Activated T-cell treated with anti-CD3 and anti-CD28 coated beads, Interleukin-2, amount 50 U/mL, for 4 hours (primary cell): Measurements from ENCODE around the gene SAP30L. TPM values are rescaled to one million over a fixed set of nuclear protein-coding genes. Genes with fewer than 3 reads are reported as not detected.

Experiments used
- ATAC-seq, 2 donors: fragments of 200-7000 bp; cut with Tn5 transposase; one replicate each; pipeline ENCODE4 v1.10.0; 2021
- DNase-seq: peaks from one replicate; pipeline ENCODE4 v3.0.0-alpha.2; 2020
- H3K27me3 Mint-ChIP-seq: one replicate; pipeline ENCODE4 v1.8.0; 2021; ENCODE audit warnings: low read depth, mixed read lengths
- H3K36me3 Mint-ChIP-seq: one replicate; pipeline ENCODE4 v1.8.0; 2022; ENCODE audit warnings: mixed read lengths; ENCODE audit not compliant: insufficient read depth
- H3K4me1 Mint-ChIP-seq: one replicate; pipeline ENCODE4 v1.8.0; 2021; ENCODE audit warnings: low read depth, mixed read lengths
- H3K4me3 Mint-ChIP-seq: one replicate; pipeline ENCODE4 v1.8.0; 2021; ENCODE audit warnings: mild to moderate bottlenecking, moderate library complexity, mixed read lengths
- H3K9me3 Mint-ChIP-seq: one replicate; pipeline ENCODE4 v1.8.0; 2021; ENCODE audit warnings: mixed read lengths
- total RNA-seq, 3 donors: library from RNA; stranded (reverse); gene quantifications; one replicate each; pipeline ENCODE4 v1.2.1, GENCODE V29; 2021

SAP30L gene
- total RNA-seq, 3 donors from 2014 or later = 22.5 to 27.0 (median 24.0) TPM

DNA sequence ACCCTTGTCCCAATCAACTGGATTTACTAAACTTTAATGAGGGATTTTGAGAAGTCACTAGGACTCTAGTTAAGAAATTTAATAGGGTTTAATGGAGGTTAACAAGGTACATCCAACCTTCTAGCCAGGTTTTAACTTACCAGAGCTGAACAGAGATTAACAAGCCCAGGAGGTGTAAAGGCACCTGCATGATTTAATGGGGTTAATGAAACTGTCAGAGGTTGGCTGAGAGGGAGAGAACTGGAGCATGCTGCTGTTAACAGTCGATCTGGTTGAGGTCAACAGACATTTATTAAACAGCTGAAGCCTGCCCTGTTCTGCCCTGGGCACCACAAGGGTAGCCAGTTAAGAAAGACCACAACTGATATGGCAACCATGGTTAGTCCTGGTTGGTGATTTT is 18.6 kb downstream of the SAP30L start:
- H3K4me1 Mint-ChIP-seq = no peaks in the 10 kb centered on the region
- ATAC-seq = no peak
- no peak for DNase-seq
- H3K4me3 Mint-ChIP-seq = no peak overlapping the region
- peaks cover 2% of the 10 kb centered on the region for H3K36me3 Mint-ChIP-seq
- H3K9me3 Mint-ChIP-seq = no peaks in the 10 kb centered on the region
- peaks cover 14% of the 10 kb centered on the region for H3K27me3 Mint-ChIP-seq

DNA sequence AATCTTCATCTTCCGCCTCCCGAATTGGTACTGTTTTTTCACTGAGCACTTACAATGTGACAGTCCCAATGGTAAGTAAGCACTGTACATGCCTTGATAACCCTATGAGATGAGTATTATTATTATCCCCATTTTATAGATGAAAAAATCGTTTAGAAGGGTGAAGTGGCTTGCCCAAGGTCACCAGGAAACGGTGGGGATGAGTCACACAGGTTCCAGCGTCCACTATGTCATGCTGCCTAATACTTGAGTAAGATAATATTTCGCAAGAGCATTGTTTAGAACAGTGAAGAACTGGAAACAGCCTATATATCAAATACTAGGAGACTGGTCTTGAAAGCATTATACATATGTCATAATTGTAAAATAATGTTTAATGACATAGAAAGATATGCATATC is 19.4 kb downstream of the SAP30L start:
- DNase-seq (no peak), ATAC-seq (no peak)
- Mint-ChIP-seq H3K36me3 (peaks cover 2% of the 10 kb centered on the region), H3K4me3 (no peak overlapping the region), H3K9me3 (no peaks in the 10 kb centered on the region), H3K4me1 (no peaks in the 10 kb centered on the region), H3K27me3 (peaks cover 19% of the 10 kb centered on the region)

DNA sequence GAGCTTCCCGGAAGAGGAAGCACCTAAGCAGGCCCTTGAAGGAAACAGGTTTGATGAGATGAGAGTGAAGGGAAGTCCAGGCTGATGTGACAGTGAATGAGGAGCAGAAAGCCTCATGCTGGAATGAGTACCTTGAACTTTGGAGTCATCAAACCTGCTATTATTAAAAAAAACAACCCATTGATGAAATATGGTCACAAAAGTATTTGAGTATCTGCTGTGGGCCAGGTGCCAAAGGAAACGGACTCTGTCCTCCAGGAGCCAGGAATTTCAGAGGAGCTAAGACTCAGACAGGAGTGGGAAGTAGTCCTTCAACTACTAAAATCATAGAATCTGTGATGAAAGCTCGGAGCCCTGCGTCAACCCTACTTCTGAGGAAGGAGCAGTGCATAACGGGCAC is 20.4 kb downstream of the SAP30L start:
- H3K36me3 Mint-ChIP-seq = no peaks in the 10 kb centered on the region
- H3K9me3 Mint-ChIP-seq = no peaks in the 10 kb centered on the region
- ATAC-seq = no peak
- peaks cover 29% of the 10 kb centered on the region for H3K27me3 Mint-ChIP-seq
- no peak overlapping the region for H3K4me3 Mint-ChIP-seq
- peaks cover 3% of the 10 kb centered on the region for H3K4me1 Mint-ChIP-seq
- DNase-seq = no peak

DNA sequence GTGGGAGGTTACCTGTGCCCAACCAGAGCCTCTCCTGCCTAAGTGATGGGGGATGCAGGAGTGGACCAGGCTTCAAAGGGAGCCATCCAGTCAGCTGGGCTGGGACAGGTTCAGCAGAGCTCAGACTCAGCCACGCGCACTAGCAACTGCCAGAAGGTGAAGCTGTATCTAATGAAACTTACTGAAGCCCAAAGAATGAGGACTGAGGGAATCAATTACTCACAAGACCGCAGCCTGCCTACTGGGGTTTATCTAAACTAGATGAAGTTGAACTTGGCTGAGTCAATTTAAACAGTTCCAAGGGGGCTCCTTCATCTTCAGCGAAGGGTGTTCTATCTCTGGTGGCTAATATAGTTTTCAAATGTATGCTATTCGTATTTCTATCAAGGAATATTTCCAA is 20.9 kb downstream of the SAP30L start:
- H3K27me3 Mint-ChIP-seq = peaks cover 34% of the 10 kb centered on the region
- peaks cover 3% of the 10 kb centered on the region for H3K4me1 Mint-ChIP-seq
- ATAC-seq (no peak), DNase-seq (no peak)
- no peaks in the 10 kb centered on the region for H3K9me3 Mint-ChIP-seq
- no peak overlapping the region for H3K4me3 Mint-ChIP-seq
- H3K36me3 Mint-ChIP-seq = no peaks in the 10 kb centered on the region

DNA sequence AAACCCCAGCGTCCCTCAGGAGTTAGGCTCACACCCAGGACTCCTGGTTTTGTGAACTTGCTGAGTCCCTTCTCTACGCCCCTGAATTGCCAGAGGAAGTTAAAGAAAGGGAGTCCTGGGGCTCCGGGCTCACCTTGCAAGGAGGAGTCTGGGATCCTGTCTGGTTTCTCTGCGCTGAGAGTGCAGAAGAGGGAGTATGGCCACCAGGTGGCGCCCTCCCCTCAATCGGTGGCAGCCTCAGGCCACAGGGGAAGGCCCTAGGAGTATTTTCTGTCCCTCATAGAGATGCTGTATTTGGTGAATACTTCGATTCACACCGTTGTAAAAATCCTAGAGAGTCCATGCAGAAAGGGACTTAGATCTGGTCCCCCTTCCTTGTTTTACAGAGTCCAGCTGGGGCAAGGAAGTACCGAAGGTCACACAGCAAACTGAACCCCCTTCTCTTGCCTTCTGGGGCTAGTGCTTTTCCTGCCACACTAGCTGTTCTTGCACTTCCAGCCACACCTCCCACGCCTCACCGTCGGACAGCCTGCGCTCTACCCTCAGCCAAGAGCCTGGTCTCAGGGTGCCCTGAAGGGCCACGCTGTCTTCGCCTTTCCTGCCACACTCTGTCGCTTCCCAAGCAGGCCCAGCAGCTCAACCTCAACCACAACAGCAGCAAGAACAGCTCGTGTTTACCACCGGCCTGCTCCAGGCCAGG is 22.0 kb downstream of the SAP30L start:
- Mint-ChIP-seq H3K4me3 (no peak overlapping the region), H3K36me3 (no peaks in the 10 kb centered on the region), H3K4me1 (peaks cover 3% of the 10 kb centered on the region), H3K9me3 (no peaks in the 10 kb centered on the region), H3K27me3 (peaks cover 44% of the 10 kb centered on the region)
- ATAC-seq (peak; percentile 92 to 95), DNase-seq (peak; percentile 70)

DNA sequence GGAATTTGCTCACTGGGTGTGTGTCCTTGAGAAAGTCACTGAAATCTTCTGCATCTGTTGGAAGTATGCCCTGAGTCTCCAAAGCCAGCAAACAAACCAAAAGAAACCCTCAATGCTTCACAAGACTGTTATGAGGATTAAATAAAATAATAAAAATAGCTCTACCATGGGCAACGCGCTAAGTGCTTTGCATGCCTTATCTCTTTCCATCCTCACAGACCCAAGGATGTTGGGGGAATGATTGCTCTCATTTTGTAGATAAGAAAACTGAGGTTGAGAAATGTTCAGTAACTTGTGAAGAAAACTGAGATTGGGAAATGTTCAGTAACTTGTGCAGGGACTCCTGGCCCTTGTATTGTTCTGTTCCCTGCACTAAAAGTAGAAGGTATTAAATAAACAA is 24.3 kb downstream of the SAP30L start:
- ATAC-seq = no peak
- no peak for DNase-seq
- H3K4me3 Mint-ChIP-seq = no peak overlapping the region
- peaks cover 66% of the 10 kb centered on the region for H3K27me3 Mint-ChIP-seq
- H3K9me3 Mint-ChIP-seq = no peaks in the 10 kb centered on the region
- H3K36me3 Mint-ChIP-seq = no peaks in the 10 kb centered on the region
- peaks cover 24% of the 10 kb centered on the region for H3K4me1 Mint-ChIP-seq

DNA sequence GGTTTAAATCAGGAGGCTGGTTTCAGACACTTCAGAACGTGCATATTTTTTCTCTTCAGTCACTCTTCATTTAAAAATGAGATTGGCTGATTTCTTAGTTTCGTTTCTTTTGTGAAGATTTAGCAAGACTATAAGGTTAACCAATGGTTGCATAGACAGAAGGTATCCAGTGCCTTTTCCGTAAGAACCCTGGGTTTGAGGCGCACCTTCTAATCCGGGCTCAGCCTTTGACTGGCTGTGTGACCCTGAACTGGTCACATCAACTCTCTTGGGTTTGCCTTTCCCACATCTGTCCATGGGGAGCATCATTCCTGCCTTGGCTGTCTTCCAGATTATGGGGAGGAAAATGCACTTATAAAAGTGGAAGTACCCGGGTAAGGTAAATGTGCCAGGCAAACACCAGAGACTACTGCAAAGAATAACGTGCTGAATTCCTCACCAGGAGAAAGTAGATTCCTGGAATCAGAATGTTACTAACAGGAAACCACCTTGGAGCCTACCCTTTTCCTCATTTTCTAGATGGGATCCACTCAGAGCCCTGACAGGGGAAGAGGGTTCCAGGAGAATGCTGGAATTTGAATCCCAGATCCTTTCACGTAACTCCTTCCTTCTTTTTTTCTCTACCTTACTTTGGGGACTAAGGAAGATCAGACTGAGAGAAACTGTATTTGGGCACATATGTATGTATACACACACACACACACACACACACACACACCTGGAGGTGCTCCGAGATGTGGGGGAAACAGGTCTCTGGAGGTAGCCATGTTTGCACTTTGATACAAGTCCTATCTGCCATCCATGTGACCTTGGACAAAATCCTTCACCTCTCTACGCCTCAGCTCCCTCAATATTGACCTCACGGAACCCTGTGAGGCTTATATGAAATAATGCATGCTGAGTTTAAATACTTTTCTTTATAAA is 25.4 kb downstream of the SAP30L start:
- H3K4me3 Mint-ChIP-seq = no peak overlapping the region
- H3K4me1 Mint-ChIP-seq = peaks cover 31% of the 10 kb centered on the region
- H3K27me3 Mint-ChIP-seq = peaks cover 76% of the 10 kb centered on the region
- no peaks in the 10 kb centered on the region for H3K9me3 Mint-ChIP-seq
- DNase-seq (no peak), ATAC-seq (no peak)
- no peaks in the 10 kb centered on the region for H3K36me3 Mint-ChIP-seq

DNA sequence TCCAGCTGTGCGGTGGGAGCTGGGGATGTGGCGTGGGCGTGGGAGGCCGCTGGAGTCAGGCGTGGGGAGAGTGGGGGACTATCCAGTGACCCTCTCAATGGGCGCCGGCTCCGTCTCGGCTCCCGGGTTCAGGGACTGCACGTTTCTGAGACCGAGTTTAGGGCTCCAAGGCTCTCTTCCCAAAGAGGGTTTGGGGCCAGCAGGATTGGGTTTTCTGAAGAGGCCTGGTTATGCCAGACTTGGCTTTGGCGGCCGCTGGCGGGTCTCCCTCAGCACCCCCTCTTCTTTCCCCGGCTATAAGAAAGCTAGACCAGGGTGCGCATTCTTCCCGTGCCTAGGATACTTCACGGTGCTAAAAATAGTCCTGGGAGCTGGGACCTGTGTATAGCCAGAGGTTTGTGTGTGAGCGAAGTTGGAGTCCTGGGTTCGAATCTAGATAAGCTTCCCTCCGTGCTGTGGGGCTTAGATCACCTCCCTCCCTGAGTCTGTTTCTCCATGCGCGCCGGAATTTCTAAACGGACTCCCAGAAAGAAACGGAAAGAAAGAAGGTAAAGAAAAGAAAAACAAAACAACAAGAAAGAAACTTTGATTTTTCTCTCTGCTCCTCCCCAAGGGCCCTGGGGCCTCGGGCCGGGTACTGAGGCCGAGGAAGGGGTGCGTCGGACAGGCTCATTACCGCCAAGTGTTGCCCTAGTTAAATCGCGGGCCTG is 27.2 kb downstream of the SAP30L start:
- Mint-ChIP-seq H3K9me3 (no peaks in the 10 kb centered on the region), H3K4me3 (no peak overlapping the region), H3K27me3 (peaks cover 88% of the 10 kb centered on the region), H3K4me1 (peaks cover 46% of the 10 kb centered on the region), H3K36me3 (no peaks in the 10 kb centered on the region)
- DNase-seq (no peak), ATAC-seq (peak in 1 of 2 donors; percentile 25)

DNA sequence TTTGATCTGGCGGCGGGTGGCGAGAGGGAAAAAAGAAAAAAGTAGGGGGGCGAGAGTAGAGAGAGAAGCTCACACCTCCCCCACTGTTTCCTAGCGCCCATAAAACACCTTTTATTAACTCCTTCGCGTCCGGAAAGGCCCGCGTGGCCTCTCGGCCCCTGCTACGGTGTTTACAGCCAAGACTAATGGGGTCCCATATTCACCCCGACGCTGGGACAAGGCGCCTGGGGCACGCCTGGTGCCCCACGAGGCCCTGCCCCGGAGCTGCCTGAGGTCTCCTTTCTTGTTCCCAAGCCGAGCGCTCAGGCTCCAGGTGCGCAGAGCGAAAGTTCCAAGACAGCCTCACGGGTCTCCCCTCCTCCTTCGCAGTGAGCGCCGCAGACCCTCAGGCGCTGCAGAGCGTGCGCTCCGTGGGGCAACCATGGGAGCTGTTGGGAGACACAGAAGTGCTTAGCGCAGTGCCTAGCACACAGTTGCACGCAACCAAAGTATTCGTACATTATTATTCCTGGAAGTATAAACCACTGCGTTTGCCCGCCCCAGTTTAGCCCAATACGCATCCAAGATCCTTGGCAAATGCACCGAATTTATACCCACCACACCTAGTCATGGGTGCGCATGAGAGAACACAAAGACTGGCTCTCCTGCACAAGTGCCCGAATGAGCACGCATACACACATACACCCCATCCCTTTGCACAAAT is 27.9 kb downstream of the SAP30L start:
- Mint-ChIP-seq H3K4me1 (peaks cover 48% of the 10 kb centered on the region), H3K27me3 (peaks cover 87% of the 10 kb centered on the region), H3K36me3 (no peaks in the 10 kb centered on the region), H3K9me3 (no peaks in the 10 kb centered on the region), H3K4me3 (no peak overlapping the region)
- DNase-seq = no peak
- no peak for ATAC-seq

DNA sequence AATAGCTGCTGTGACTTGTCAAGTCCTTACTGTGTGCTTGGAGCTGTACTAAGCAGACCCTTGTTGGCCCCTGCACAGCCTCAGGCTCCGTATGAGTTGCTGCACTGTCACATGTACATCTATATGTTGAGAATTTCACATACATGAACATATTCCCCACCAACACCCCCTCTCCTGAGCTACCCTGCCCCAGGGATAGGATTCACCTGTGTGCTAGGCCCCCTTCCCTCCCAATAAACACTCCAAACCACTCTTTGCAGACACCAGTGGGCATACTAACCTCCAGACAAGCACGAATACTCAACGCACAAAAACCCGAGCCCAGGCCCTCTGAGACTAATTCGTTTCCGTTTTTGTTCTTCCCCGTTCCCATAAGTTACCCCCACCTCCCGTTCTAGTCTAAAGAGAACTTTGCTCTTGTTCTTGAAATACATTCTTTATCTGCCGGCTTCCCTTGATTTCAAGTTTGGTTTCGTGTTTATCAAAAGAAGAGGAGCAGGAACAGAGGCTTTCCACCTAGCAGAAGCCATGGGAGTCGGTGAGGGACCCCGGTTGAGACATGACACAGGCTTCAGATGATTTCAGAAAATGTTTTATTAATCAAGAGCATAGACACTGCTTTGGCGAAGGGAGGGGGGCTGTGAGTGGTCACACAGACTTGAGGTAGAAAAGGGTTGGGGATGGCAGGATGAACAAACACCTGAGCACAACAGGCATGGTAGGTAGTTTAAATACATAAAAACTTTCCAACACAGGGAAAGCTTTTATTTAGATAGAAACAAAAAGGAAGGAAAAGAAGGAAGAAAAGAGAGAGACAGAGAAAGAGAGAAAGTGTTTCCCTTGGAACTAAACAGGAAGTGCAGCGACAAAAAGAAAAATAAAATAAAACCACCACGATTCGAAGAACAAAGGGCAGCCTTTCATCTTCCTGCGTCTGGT is 28.9 kb downstream of the SAP30L start:
- H3K36me3 Mint-ChIP-seq = no peaks in the 10 kb centered on the region
- H3K4me3 Mint-ChIP-seq = peak overlapping the region; percentile 34
- peaks cover 55% of the 10 kb centered on the region for H3K4me1 Mint-ChIP-seq
- no peaks in the 10 kb centered on the region for H3K9me3 Mint-ChIP-seq
- DNase-seq = no peak
- ATAC-seq = no peak
- H3K27me3 Mint-ChIP-seq = peaks cover 87% of the 10 kb centered on the region

DNA sequence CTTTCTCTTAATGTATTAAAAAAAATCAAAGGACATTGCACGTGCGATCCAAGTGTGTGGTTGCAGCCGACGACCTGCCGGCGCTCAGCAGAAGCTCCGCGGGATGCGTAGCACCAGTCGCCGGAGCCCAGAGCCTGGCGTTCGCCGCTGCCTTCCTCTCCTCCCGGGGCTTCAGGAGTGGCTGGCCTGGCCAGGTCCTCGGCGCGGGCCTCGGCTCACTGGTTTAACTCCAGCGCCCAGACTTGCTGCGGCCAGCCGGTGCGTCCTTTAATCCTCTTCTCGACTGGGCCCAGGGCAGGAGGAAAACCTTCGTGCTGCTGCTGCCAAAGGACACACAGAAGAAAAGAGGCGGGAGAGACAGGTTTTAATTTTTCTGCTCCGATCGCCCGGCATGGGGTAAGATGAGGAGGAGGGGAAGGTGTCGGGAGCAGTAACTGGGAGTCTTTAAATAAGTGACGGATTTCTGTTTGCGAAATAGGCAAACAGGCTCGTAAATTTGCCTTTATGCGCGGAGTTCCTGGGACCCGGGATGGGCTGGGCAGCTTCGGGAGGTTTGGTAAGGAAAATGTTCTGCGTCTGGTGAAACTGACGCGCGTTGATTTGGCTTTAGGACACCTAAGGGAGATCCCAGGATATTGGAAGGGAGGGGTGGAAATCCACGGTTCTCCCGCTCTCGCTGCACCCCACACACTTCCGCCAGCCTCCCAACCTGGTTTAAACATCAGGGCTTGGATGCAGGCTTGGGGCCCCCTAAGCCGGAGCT is 30.0 kb downstream of the SAP30L start:
- peak overlapping the region; percentile 13 for H3K4me3 Mint-ChIP-seq
- peaks cover 86% of the 10 kb centered on the region for H3K27me3 Mint-ChIP-seq
- peaks cover 56% of the 10 kb centered on the region for H3K4me1 Mint-ChIP-seq
- ATAC-seq (no peak), DNase-seq (no peak)
- H3K36me3 Mint-ChIP-seq = no peaks in the 10 kb centered on the region
- no peaks in the 10 kb centered on the region for H3K9me3 Mint-ChIP-seq

DNA sequence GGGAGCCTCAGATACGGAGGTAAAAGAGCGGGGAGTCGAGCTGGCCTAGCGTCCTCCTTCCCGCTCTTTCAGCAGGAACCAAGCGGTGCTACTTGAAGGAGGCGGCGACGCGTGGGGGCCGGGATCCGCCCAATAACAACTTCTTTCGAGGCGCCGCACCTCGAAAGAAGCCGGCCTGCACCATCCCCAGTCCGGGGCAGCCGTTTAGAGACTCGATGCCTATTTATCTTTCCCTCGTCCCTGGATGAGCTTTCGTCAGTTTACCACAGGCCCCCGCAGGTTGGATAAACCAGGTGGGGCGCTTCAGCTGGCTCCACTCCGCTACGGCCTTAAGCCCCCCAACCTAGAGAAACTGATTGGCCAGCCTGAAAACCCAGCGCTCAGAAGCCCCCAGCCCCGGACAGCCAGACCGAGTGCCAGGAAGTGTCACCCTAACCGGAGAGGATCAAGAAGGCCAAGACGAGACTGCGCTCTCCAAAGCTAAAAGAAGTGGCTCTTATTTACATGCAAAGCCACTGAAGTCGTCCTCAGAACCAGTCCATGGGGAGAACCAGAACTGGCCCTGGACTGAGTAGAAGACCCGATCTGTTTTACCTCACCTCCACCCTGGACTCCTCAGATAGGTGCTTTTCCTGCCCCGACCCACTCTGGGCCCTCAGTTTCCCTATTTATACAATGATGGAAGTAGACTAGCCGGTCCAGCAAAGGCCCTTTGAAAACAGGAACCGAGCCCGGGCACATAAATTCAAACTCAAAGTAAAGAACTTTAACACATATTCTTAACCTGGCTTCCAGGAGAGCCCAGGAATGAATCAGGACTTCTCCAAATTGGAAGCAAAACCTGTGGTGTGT is 30.8 kb downstream of the SAP30L start:
- Mint-ChIP-seq H3K36me3 (no peaks in the 10 kb centered on the region), H3K4me1 (peaks cover 53% of the 10 kb centered on the region), H3K4me3 (no peak overlapping the region), H3K9me3 (no peaks in the 10 kb centered on the region), H3K27me3 (peaks cover 86% of the 10 kb centered on the region)
- DNase-seq = no peak
- no peak for ATAC-seq
